OCI-LY3 (cell line): ENCODE measurements around the gene HPCAL1.

Source experiments
- CTCF ChIP-seq: fragments of 200-600, 300-600 bp; sonication (generic); IDR thresholded peaks from 2 replicates; pipeline ENCODE4 v1.5.1; 2014; ENCODE audit warnings: antibody characterized with exemption, low read length, low read depth
- EZH2phosphoT487 ChIP-seq: fragments of 200-600 bp; shearing (Covaris generic); IDR thresholded peaks from 2 replicates; pipeline ENCODE4 v1.6.1; 2018; ENCODE audit warnings: antibody characterized with exemption, mixed run types, low read depth

GRCh38 chr2:10476723-10477442 lies 174.2 kb downstream of the HPCAL1 start:
- no peak for TF ChIP-seq CTCF
- TF ChIP-seq EZH2phosphoT487: no peak
